GM12891 (cell line): ENCODE results near the gene ELMO1.

Experiments
- POLR2A ChIP-seq: IDR thresholded peaks from 2 replicates; pipeline ENCODE4 v1.6.1; 2011; ENCODE audit warnings: low read depth, low read length, control low read depth
- POLR2AphosphoS5 ChIP-seq: IDR thresholded peaks from 2 replicates; pipeline ENCODE4 v1.6.1; 2011; ENCODE audit warnings: low read depth, low read length, control low read depth

- TF ChIP-seq POLR2A = no peak
- no peak for TF ChIP-seq POLR2AphosphoS5
Measured at GRCh38 chr7:36986948-36987724, 461.5 kb downstream of the ELMO1 start.
